Spleen (tissue), 11 donors: ENCODE data around the gene UQCRQ. TPM values are rescaled to one million over a fixed set of nuclear protein-coding genes. Genes with fewer than 3 reads are reported as not detected.
A peak's percentile ranks its signal among the peaks of the same experiment; 100 is the strongest.

Experiments
- DNase-seq: peaks from one replicate; pipeline ENCODE4 v3.0.0-alpha.2; 2020
- H3K27ac ChIP-seq, 8 donors: fragments of 200-600 bp; sonication (generic) in 7 of 8; 1 replicate in 4 of 8; 2 replicates in 4 of 8; pipeline versions ENCODE4 v1.5.0 to v1.8.0; 2016 to 2021; ENCODE audit warnings: inconsistent platforms in 4 of 8, mild to moderate bottlenecking in 4 of 8, moderate library complexity in 1 of 8
- H3K27me3 ChIP-seq, 7 donors: fragments of 200-600 bp; sonication (generic) in 6 of 7; replicated peaks in 1 of 7; 1 replicate in 4 of 7; 2 replicates in 3 of 7; pipeline versions ENCODE4 v1.5.0 to v1.8.0; 2016 to 2021; ENCODE audit warnings: inconsistent platforms in 3 of 7, mild to moderate bottlenecking in 1 of 7
- H3K36me3 ChIP-seq, 6 donors: fragments of 200-600 bp; sonication (generic) in 5 of 6; 1 replicate in 4 of 6; 2 replicates in 2 of 6; pipeline versions ENCODE4 v1.5.0 to v1.8.0; 2016 to 2021; ENCODE audit warnings: inconsistent platforms in 2 of 6
- H3K4me1 ChIP-seq, 6 donors: fragments of 200-600 bp; sonication (generic) in 5 of 6; 1 replicate in 3 of 6; 2 replicates in 3 of 6; pipeline versions ENCODE4 v1.5.0 to v1.8.0; 2016 to 2021; ENCODE audit warnings: inconsistent platforms in 3 of 6
- H3K4me3 ChIP-seq, 8 donors: fragments of 200-600 bp; sonication (generic) in 7 of 8; 1 replicate in 4 of 8; 2 replicates in 4 of 8; pipeline versions ENCODE4 v1.5.0 to v1.8.0; 2016 to 2021; ENCODE audit warnings: inconsistent platforms in 4 of 8, mild to moderate bottlenecking in 4 of 8, moderate library complexity in 2 of 8
- H3K9me3 ChIP-seq, 8 donors: fragments of 200-600 bp; sonication (generic) in 7 of 8; 1 replicate in 4 of 8; 2 replicates in 4 of 8; pipeline versions ENCODE4 v1.5.0 to v1.8.0; 2016 to 2021; ENCODE audit warnings: inconsistent platforms in 4 of 8
- CTCF ChIP-seq, 11 experiments: fragments of 200-600 bp in 7 of 11; fragments of 450-650 bp in 4 of 11; sonication (generic) in 4 of 11; IDR thresholded peaks in 8 of 11; conservative IDR thresholded peaks in 3 of 11; 1 replicate in 7 of 11; 2 replicates in 4 of 11; pipeline versions ENCODE4 v1.4.0 to v1.8.0; 2016 to 2021; ENCODE audit warnings: antibody characterized with exemption in 11 of 11, inconsistent platforms in 4 of 11, mild to moderate bottlenecking in 1 of 11
- POLR2A ChIP-seq, 3 donors: fragments of 450-650 bp; IDR thresholded peaks; one replicate each; pipeline ENCODE4 v1.5.1; 2017; ENCODE audit warnings: antibody characterized with exemption in 3 of 3, mild to moderate bottlenecking in 1 of 3
- POLR2AphosphoS5 ChIP-seq, 3 donors: sonication (generic); formaldehyde crosslinking; IDR thresholded peaks; one replicate each; pipeline ENCODE4 v1.5.1; 2017; ENCODE audit warnings: antibody characterized with exemption in 3 of 3
- WGBS, 5 donors: extraction: QIAGEN DNeasy Blood & Tissue Kit in 3 of 5; methylation state at CpG; one replicate each; pipeline versions ENCODE4 v1.1.5 to v1.1.7; 2013 to 2018; 5-methylcytosine and 5-hydroxymethylcytosine counted together
- intact Hi-C: fragments of 100-400 bp; cut with DNase I; formaldehyde crosslinking; loops from one replicate; pipeline ENCODE4 v1.15.0; 2023; ENCODE audit warnings: low total_unique reads
- polyA plus RNA-seq, 3 donors: library from polyadenylated mRNA; stranded (reverse); fragments of 200-250 nt; gene quantifications; one replicate each; pipeline ENCODE4 v1.2.1, GENCODE V29; 2013
- total RNA-seq, 7 donors: library from RNA; depleted of rRNA in 3 of 7; stranded (reverse); fragments of >200 nt in 3 of 7; fragmentation: NEBNext Ultra II Directional in 4 of 7; extraction: Animal tissue kit (Norgen Biotek cat#: 25700) in 4 of 7; gene quantifications; one replicate each; pipeline versions ENCODE4 v1.1.0 to v1.2.1, GENCODE V29; 2016 to 2021
- donor health status: healthy with polysubstance abuse.
- donor health status: DM: no; HTN: no; CAD: no; lungs with moderate emphysema.
- donor health status: DM: no; HTN: no; CAD: no.
- donor health status: Bipolar disorder and iron deficiency.
- donor health status: healthy.
- donor health status: DM: no; HTN: no; CAD: no.
- donor health status: DM: yes; HTN: yes; CAD: no.

The UQCRQ gene
- total and polyA plus RNA-seq, 10 donors, result 59.6 to 266 (median 164) TPM

GRCh38 chr5:132870801-132871200 is 4.4 kb downstream of the UQCRQ start:
- intact Hi-C loops, result no loop called here
- TF ChIP-seq CTCF (IDR thresholded peaks at IDR 0.05 in 8 of 11, conservative IDR thresholded peaks at IDR 0.05 in 3 of 11), result no peak
- TF ChIP-seq POLR2A (IDR thresholded peaks at IDR 0.05), result no peak
- TF ChIP-seq POLR2AphosphoS5 (IDR thresholded peaks at IDR 0.05), result no peak
- DNase-seq, result no peak
- Histone ChIP-seq H3K4me3 (no peak overlapping the region), H3K36me3 (peaks cover 4 to 84% (median 34%) of the 10 kb centered on the region in 6 donors), H3K4me1 (peaks cover 0 to 24% (median 19%) of the 10 kb centered on the region in 6 donors), H3K27me3 (no peaks in the 10 kb centered on the region), H3K27ac (no peak overlapping the region), H3K9me3 (no peaks in the 10 kb centered on the region)
- 76 to 90% (median 83%) methylated on average over 2 of the region's 2 CpGs for WGBS, 5 donors

GRCh38 chr5:132871459-132872284 is 5.2 kb downstream of the UQCRQ start:
- Histone ChIP-seq H3K27ac (no peak overlapping the region), H3K36me3 (peaks cover 4 to 92% (median 36%) of the 10 kb centered on the region in 6 donors), H3K9me3 (no peaks in the 10 kb centered on the region), H3K4me3 (no peak overlapping the region), H3K4me1 (peaks cover 0 to 21% (median 16%) of the 10 kb centered on the region in 6 donors), H3K27me3 (no peaks in the 10 kb centered on the region)
- intact Hi-C loops, result no loop called here
- 83 to 91% (median 87%) methylated on average over 5 of the region's 5 CpGs for WGBS, 5 donors
- no peak for TF ChIP-seq POLR2AphosphoS5 (IDR thresholded peaks at IDR 0.05)
- TF ChIP-seq CTCF (IDR thresholded peaks at IDR 0.05 in 8 of 11, conservative IDR thresholded peaks at IDR 0.05 in 3 of 11), result no peak
- TF ChIP-seq POLR2A (IDR thresholded peaks at IDR 0.05), result no peak
- DNase-seq, result no peak

GRCh38 chr5:132872788-132873118 is 6.3 kb downstream of the UQCRQ start:
- Histone ChIP-seq H3K9me3 (no peaks in the 10 kb centered on the region), H3K27ac (no peak overlapping the region), H3K4me3 (no peak overlapping the region), H3K27me3 (no peaks in the 10 kb centered on the region), H3K36me3 (peaks cover 4 to 100% (median 39%) of the 10 kb centered on the region in 6 donors), H3K4me1 (peaks cover 0 to 10% (median 6%) of the 10 kb centered on the region in 6 donors)
- 83 to 100% (median 93%) methylated on average over 1 of the region's 1 CpG for WGBS, 5 donors
- no peak for DNase-seq
- intact Hi-C loops, result no loop called here
- TF ChIP-seq POLR2A (IDR thresholded peaks at IDR 0.05), result no peak
- TF ChIP-seq CTCF (IDR thresholded peaks at IDR 0.05 in 8 of 11, conservative IDR thresholded peaks at IDR 0.05 in 3 of 11), result no peak
- no peak for TF ChIP-seq POLR2AphosphoS5 (IDR thresholded peaks at IDR 0.05)

GRCh38 chr5:132873119-132873929 is 6.9 kb downstream of the UQCRQ start, which contains the start of gene LEAP2:
LEAP2 (plus strand) TSS chr5:132873668; CDS start chr5:132873695, 27 bp downstream.
- no peak within 1 kb of the TSS for H3K27ac ChIP-seq
- intact Hi-C loops, result no loop called here

More at GRCh38 chr5:132873119-132873929, 6.9 kb downstream of the UQCRQ start, which contains the start of gene LEAP2:
- TF ChIP-seq CTCF (IDR thresholded peaks at IDR 0.05 in 8 of 11, conservative IDR thresholded peaks at IDR 0.05 in 3 of 11) (no peak), POLR2A (IDR thresholded peaks at IDR 0.05) (no peak), POLR2AphosphoS5 (IDR thresholded peaks at IDR 0.05) (peak in 1 of 3 donors; percentile 62)
- no peaks in the 10 kb centered on the region for H3K9me3 ChIP-seq
- H3K4me3 ChIP-seq, result no peak within 1 kb of the TSS
- no peaks in the 10 kb centered on the region for H3K27me3 ChIP-seq
- H3K4me1 ChIP-seq, result peaks cover 0 to 4% (median under 1%) of the 10 kb centered on the region in 6 donors
- 73 to 85% (median 76%) methylated on average over 6 of the region's 6 CpGs for WGBS, 5 donors
- DNase-seq, result no peak
- H3K36me3 ChIP-seq, result peaks cover 1 to 100% (median 41%) of the 10 kb centered on the region in 6 donors
